ENCODE data around the gene ACAA2. TPM values are rescaled to one million over a fixed set of nuclear protein-coding genes. Genes with fewer than 3 reads are reported as not detected.
A peak's percentile ranks its signal among the peaks of the same experiment; 100 is the strongest.

Gene ACAA2
- total and polyA plus RNA-seq, 2 of the 8 experiments (the other 6 are each of a cell fraction or from before 2014, with no cell fraction given), result 63.4 to 151 TPM

- H3K4me2 ChIP-seq (ENCODE audit: insufficient read depth in 1 of 2, low read depth in 2 of 2, low read length in 2 of 2), result no peak overlapping the region
- TF ChIP-seq TBP (IDR thresholded peaks at IDR 0.05; ENCODE audit: low read depth, low read length) (no peak), SRF (IDR thresholded peaks at IDR 0.05; ENCODE audit: low read depth, low read length) (no peak), SIRT6 (IDR thresholded peaks at IDR 0.05; ENCODE audit: low read length) (no peak), ATF3 (IDR thresholded peaks at IDR 0.05; ENCODE audit: insufficient read depth, low read depth, low read length) (no peak), SUZ12 (IDR thresholded peaks at IDR 0.05; ENCODE audit: low read length) (no peak), HDAC6 (IDR thresholded peaks at IDR 0.05; ENCODE audit: low read depth, low read length) (no peak), E2F6 (IDR thresholded peaks at IDR 0.05) (no peak), SP4 (IDR thresholded peaks at IDR 0.05; ENCODE audit: low read length) (no peak), NRF1 (IDR thresholded peaks at IDR 0.05; ENCODE audit: low read depth, low read length) (no peak), MAX (IDR thresholded peaks at IDR 0.05) (no peak), RBBP5 (IDR thresholded peaks at IDR 0.05; ENCODE audit: borderline replicate concordance, low read depth, low read length) (no peak), BACH1 (IDR thresholded peaks at IDR 0.05; ENCODE audit: low read length) (no peak), RFX5 (IDR thresholded peaks at IDR 0.05; ENCODE audit: borderline replicate concordance, low read depth, low read length) (no peak), KDM4A (IDR thresholded peaks at IDR 0.05; ENCODE audit: low read depth, low read length, severe bottlenecking) (no peak)
These were observed 49.3 kb downstream of the ACAA2 start for GRCh38 chr18:49764032-49764431.

More at GRCh38 chr18:49764032-49764431, 49.3 kb downstream of the ACAA2 start:
- H3K4me1 ChIP-seq (replicated peaks in 1 of 4; ENCODE audit: control insufficient read depth in 3 of 4, insufficient read depth in 4 of 4, low read length in 3 of 4), result peaks cover 0 to 11% (median 5%) of the 10 kb centered on the region in 4 experiments; a peak in 6 of 7 replicates
- DNase-seq (ENCODE audit: low read depth in 1 of 2, low spot score in 2 of 2) (no peak), FAIRE-seq (no peak)
- no peak overlapping the region for H3K4me3 ChIP-seq (ENCODE audit: extremely low read depth in 1 of 4, insufficient read depth in 2 of 4, low read depth in 3 of 4, low read length in 4 of 4)
- no peak overlapping the region for H3K9ac ChIP-seq (replicated peaks in 1 of 4; ENCODE audit: extremely low read depth in 1 of 4, low read depth in 3 of 4, low read length in 3 of 4)
- H2AFZ ChIP-seq (ENCODE audit: low read length), result no peak overlapping the region
- H2BK12ac ChIP-seq (ENCODE audit: low read depth, low read length), result no peak overlapping the region
- H3K79me1 ChIP-seq (ENCODE audit: low read depth, low read length), result no peaks in the 10 kb centered on the region
- POLR2A ChIA-PET (ENCODE audit: partially characterized antibody), result no interaction called here
- no peak overlapping the region for H3K18ac ChIP-seq (ENCODE audit: extremely low read depth, low read length)
- H4K5ac ChIP-seq (ENCODE audit: insufficient read length, low read depth, low read length), result no peak overlapping the region
- H2AK5ac ChIP-seq (ENCODE audit: low read depth, low read length), result 0 out of 2 replicates have a peak overlapping the region, but pooled peaks have one; percentile 13
- H3K27ac ChIP-seq (ENCODE audit: low read depth, low read length), result no peak overlapping the region
- H2BK20ac ChIP-seq (ENCODE audit: low read length), result no peak overlapping the region
- H3K36me3 ChIP-seq (ENCODE audit: control insufficient read depth in 2 of 4, insufficient read depth in 4 of 4, low read length in 3 of 4), result no peaks in the 10 kb centered on the region
- H4K91ac ChIP-seq (replicated peaks; ENCODE audit: insufficient read length, low read length), result no peak overlapping the region
- WGBS, 2 experiments (ENCODE audit: extremely low coverage in 1 of 2, insufficient coverage in 1 of 2, insufficient read length in 1 of 2, insufficient replicate concordance in 2 of 2, low coverage in 1 of 2, low lambda C conversion rate in 2 of 2, missing lambda C conversion rate in 1 of 2), result 90% methylated on average over 3 of the region's 3 CpGs; no CpG with 5 or more reads in 1 of the 2 experiments
- H3K23ac ChIP-seq (ENCODE audit: insufficient read length), result no peak overlapping the region
- no peak overlapping the region for H3K4ac ChIP-seq (replicated peaks; ENCODE audit: insufficient read length, low read depth, low read length)
- H2BK15ac ChIP-seq (ENCODE audit: low read length), result peak overlapping the region; percentile 61; the same call in 1 of the 2 replicates
- H4K8ac ChIP-seq (ENCODE audit: extremely low read depth, insufficient read depth, low read length), result no peak overlapping the region
- no peaks in the 10 kb centered on the region for H3K79me2 ChIP-seq (ENCODE audit: control insufficient read depth in 1 of 2, insufficient read depth in 2 of 2, low read length in 2 of 2)
- H3K9me3 ChIP-seq (ENCODE audit: insufficient read depth in 2 of 2, low read depth in 1 of 2, low read length in 1 of 2), result no peaks in the 10 kb centered on the region
- H3K14ac ChIP-seq (ENCODE audit: insufficient read length), result no peak overlapping the region
- no peak overlapping the region for H3K56ac ChIP-seq (replicated peaks; ENCODE audit: insufficient read length, low read depth, low read length)
- CTCF ChIA-PET (ENCODE audit: partially characterized antibody), result interaction anchor here (1.6 to 3.2 kb wide), 5 partner anchors 11 to 254 kb away, joined by 4 to 19 read pairs (median 9); no protein-coding TSS in a partner anchor
- no peak overlapping the region for H2BK120ac ChIP-seq (replicated peaks; ENCODE audit: low read depth, low read length)
- H2BK5ac ChIP-seq (ENCODE audit: low read depth, low read length), result no peak overlapping the region; the same call in 1 of the 2 replicates
- H3K27me3 ChIP-seq (replicated peaks in 1 of 4; ENCODE audit: control insufficient read depth in 3 of 4, extremely low read depth in 1 of 4, insufficient read depth in 3 of 4, low read length in 3 of 4), result no peaks in the 10 kb centered on the region
- H3K23me2 ChIP-seq (ENCODE audit: low read depth, low read length), result peaks cover 2% of the 10 kb centered on the region; the same call in 1 of the 2 replicates
- H4K20me1 ChIP-seq (replicated peaks in 1 of 2; ENCODE audit: control insufficient read depth in 1 of 2, insufficient read depth in 2 of 2, low read length in 2 of 2), result no peaks in the 10 kb centered on the region
